ENCODE results near the gene SIPA1.

The SIPA1 gene, protein sequence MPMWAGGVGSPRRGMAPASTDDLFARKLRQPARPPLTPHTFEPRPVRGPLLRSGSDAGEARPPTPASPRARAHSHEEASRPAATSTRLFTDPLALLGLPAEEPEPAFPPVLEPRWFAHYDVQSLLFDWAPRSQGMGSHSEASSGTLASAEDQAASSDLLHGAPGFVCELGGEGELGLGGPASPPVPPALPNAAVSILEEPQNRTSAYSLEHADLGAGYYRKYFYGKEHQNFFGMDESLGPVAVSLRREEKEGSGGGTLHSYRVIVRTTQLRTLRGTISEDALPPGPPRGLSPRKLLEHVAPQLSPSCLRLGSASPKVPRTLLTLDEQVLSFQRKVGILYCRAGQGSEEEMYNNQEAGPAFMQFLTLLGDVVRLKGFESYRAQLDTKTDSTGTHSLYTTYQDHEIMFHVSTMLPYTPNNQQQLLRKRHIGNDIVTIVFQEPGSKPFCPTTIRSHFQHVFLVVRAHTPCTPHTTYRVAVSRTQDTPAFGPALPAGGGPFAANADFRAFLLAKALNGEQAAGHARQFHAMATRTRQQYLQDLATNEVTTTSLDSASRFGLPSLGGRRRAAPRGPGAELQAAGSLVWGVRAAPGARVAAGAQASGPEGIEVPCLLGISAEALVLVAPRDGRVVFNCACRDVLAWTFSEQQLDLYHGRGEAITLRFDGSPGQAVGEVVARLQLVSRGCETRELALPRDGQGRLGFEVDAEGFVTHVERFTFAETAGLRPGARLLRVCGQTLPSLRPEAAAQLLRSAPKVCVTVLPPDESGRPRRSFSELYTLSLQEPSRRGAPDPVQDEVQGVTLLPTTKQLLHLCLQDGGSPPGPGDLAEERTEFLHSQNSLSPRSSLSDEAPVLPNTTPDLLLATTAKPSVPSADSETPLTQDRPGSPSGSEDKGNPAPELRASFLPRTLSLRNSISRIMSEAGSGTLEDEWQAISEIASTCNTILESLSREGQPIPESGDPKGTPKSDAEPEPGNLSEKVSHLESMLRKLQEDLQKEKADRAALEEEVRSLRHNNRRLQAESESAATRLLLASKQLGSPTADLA

DNA sequence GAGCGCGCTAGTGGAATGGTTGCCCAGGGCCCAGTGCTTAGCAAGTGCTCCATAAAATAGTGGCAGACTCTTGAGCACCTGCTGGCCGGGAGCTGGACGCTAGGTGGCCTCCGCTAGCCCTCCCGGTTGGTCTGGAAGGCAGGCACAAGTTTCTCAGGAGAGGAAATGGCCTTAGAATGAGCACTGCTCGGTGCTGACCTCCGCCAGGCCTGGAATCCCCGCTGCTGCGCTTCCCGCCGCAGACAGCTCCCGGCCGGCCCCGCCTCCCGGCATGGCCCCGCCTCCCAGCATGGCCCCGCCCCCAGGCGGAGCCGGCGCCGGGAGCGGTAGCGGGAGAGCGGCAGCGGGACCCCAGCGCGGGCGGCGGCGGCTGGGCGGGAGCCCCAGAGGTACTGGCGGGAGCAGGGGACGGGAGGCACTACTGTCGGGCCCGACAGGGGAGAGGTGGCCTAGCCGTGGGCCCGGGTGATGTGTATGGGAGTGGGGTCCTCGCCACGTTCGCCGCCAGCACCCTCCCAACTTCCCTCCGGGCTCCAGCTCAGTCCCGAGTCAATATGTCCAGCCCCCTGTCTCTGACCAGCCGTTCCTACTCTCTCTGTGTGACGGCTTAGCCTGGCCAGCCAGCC, at the start of gene SIPA1:
Gene SIPA1, plus strand, starts transcription at position 308 of the 626 bp plus-strand sequence. CDS start 2,821 bp downstream, outside the sequence.
- DNase-seq = peak; percentile 74

DNA sequence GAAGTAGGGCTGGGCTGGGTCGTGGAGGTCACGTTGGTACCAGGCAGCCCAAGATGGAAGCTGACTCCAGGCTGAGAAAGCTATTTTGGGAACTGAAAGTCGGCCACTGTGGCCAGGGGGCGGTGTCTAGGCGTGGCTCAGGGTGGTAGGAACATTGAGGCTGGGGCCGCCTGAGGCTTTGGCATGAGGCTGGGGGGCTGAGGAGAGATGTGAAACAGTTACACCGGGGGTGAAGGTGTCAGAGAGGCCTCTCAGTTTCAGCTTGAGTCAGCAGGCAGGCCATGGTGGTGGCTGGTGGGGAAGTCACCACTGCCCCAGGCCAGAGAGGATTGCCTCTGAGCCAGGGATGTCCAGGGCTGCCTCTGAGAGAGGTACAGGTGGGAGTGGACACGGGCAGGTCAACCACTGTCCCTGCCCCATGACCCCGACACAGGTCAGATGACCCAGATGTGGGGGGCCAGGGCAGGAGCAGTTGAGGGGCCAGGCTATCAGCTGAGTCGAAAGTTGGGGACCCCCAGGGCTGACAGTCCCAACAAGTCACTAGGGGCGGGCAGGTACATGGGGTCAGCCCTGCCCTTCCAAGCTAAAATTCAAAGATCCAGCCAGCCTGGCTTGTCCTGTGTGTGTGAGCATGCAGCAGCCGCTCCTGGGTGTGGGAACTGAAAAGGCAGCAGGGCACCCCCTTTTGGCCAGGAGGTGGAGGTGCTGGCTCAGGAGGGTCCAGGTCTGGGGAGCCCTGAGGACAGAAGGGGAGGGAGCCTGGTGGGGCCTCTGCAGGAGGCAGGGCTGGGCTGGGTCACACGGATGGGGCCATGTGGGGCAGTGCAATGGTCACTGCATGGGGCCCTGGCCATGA, 49.5 kb upstream of the SIPA1 start:
- peak; percentile 76 for DNase-seq

DNA sequence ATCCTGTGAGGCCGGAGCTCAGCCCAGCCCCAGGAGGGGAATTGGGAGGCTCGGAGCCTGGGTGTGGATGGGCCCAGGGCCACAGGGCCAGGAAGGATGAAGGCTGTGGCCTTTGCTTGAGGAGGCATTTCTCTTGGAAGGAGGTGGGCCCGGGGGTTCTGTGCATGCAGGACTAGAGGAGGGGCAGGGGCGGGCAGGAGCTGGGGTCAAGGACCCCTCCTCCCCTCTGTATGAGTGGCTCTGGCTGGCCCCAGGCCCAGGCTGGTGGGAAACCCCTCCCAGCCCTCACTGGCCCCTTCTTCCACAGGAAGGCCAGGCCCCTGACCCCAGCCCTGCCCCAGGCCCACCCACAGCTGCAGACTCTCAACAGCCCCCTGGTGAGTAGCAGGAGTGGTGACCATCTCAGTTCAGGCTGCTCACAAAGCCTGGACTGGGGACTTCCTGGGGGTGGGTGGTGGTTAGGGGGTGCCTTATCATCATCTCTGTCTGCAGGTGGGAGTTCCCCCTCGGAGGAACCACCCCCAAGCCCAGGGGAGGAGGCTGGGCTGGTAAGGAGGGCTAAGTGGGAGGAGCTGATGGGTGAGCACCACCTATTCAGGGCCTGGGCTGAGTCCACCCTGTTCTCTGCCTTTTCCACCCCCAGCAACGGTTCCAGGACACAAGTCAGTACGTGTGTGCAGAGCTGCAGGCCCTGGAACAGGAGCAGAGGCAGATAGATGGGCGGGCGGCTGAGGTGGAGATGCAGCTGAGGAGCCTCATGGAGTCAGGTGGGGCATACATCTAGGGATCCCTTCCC, 48.3 kb upstream of the SIPA1 start:
- DNase-seq = no peak

DNA sequence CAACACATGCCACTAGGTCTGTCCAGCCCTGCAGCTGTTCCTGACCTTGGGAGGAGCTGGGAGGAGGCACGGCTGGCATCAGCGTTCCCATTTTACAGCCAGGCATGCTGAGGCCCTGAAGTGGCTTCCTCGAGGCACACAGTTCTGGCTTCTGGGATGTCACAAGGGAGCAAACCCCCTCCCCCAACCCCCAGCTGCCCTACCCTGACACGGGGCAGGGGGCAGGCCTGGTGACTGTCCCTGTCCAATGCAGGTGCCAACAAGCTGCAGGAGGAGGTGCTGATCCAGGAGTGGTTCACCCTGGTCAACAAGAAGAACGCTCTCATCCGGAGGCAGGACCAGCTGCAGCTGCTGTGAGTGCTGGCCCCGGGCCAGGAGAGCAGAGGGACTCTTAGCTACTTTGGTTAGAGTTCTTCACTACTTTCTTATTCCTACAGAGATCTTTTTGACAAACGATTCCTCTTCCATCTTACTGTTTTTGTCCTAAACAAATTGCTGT, 47.6 kb upstream of the SIPA1 start:
- DNase-seq = no peak

DNA sequence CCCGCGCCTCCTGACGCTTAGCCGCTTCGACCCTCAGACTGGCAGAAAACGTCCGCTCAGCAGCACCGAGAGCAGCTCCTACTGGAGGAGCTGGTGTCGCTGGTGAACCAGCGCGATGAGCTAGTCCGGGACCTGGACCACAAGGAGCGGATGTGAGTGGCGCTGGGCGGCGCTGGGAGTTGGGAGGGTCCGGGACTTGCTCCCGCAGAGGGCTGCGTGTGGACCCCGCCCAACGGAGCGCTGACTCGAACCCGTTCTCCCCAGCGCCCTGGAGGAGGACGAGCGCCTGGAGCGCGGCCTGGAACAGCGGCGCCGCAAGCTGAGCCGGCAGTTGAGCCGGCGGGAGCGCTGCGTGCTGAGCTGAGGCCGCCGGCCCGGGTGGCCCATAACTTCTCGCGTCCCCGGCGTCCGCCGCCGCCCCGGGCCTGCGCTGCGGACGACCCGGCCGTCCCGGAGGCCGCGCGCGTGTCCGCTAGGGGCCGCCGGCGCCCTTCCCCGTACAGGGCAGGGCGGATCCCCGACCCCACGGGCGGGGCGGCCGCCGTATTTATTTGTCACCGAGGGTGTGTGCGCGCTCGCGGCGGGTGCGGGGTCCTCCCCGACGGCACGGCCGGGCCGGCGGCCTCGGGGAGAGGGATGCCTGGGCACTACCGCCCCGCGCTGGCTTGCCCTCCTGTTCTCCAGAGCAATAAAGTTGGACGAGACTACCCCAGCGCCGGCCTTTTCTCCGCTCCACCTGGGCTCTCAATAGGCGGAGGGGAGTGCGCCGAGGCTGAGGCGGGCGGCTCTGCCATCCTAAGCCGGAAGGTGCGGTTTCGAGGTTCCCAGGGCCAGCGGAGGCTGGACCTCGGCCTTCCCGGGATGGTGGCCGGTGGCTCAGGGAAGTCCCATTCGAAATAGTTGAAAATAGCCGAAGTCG, 45.7 kb upstream of the SIPA1 start:
- DNase-seq = no peak

DNA sequence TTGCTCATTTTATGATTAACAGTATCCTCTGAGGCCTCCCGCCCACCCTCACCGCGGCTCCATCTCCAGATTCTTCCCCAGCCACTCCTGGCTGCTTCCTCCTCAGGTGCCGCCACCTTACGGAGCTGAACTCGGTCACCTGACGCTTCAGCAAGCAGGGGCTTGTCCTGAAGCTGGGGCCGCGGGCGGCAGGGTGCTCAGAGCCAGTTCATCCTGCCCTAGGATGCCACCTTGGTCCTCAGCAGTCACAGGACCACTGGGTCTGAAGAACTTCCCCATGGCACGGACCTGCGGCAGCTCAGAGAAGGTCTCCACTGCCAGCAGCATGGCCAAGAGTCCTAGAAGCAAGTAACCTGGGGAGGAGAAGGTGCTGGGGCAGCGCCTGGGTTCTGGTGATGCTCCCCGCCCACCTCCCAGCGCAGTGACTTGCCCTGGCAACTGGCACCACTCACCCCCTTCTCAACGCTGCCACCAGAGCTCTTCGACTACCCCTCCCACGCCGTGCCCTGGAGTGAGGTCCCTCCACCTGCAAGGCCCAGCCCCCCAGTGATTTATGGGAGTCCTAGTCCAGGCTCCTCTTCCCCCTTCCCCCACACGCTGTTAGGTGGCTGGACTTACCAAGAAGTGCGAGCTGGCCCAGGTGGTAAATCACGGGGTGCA, 44.9 kb upstream of the SIPA1 start:
- DNase-seq = no peak

DNA sequence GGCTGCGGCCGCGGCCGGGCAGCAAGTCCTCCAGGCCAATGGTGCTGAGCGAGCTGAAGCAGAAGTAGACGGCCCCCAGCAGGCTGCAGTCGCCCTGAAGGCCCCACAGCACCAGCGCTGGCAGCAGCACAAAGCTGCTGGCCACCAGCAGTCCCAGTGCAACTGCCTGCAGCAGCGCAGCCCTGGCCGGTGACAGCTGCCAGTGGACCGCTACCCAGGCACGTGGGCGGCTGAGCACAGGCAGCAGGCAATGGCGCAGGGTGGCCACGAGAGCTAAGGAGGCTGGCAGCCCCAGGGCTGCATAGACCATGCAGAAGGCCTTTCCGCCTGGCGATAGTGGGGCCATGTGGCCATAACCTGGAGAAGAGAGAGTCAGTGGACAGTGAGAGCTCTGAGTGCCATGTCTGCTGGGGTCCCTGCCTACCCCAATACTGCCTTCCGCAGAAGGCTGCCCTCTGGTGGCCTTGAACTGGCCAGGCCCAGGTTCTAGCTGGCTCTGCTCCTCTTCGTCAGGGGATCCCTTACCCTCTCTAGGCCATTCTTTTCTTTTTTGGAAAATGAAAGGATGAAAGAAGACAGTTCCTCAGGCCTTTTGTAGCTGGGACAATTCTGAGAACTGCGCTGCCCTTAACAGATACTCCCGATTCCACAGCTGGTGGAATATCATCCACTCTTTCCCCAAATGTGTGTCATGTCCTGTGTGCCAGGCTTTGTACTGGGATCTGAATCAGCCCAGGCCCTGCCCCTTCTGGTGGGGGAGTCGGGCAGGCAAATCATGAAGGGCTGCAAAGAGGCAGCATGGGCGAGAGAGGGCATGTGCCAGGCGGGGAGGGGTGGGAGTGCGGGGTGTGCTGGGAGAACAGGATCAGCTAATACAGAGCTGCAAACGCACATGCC, 44.1 kb upstream of the SIPA1 start:
- peak; percentile 49 for DNase-seq

DNA sequence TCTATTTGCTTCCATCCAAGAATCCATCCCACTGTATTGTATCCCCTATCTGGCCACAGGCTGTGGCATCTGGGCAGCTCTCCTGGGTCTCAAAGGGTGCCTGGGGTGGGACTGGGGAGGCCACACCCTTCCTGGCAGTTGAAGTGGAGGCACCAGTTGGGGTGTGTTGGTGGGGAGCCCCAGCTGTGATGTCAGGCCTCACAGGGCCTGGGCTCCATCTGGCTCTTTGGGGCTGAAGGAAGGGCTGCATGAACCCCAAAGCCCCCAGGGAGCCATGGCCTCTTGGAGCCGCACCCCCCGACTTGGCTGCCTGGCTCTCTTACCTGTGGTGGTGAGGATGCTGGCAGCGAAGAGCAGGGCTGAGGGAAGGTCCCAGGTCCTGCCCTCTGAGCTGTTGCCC, 42.8 kb upstream of the SIPA1 start:
- DNase-seq = no peak

DNA sequence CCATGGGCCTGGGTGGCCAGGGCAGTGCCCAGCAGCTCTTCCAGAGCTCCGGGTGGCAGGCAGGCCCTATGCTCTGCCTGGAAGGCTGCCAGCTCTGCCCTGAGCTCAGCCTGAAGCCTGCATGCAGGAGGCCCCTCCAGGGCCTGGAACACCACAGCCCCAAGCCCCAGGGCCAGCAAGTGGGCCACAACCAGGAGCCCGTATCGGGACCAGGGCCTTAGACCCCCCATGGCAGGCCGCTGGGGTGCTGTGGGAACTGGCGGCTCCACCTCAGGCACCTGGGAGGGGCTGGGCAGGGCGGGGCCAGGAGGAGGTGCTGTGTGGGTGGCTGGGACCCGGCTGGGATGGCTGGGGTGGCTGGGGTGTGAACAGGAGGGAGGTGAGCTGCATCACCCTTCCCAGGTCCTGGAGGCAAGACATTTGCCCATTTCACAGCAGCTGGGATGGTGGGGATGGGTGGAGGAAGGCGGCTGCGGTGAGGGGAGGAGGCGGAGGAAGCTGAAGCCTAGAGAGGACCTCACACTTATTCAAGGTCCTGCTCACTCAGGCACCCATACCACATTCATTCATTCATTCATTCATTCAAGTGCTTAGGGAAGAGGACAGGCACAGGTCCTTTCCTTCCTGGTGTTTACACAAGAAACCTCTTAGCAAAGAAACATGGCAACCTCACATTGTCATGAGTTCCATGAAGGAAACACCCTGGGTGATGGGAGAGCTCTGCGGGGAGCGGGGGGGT, 42.2 kb upstream of the SIPA1 start, which contains the start of gene KCNK7:
Gene KCNK7, minus strand, starts transcription at position 258 of the 739 bp plus-strand sequence. Its CDS starts 28 bp downstream, at position 230.
- no peak for DNase-seq

DNA sequence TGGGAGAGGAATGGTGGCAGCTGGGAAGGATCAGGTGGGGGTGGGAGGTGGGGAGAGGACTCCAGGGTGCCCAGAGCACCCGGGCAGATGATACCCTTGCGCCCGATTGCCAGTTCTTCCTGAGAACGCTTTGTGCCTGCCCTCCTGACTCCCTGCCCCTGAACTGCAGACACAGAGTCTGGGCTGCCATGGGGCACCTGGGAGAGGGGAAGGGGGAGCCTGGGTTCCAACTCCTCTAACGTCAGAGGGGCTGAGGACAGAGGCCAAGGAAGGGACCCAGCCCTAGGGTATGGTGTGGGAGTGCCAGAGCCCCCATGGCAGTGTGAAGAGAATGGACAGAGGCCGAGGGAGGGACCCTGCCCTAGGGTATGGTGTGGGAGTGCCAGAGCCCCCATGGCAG, 41.4 kb upstream of the SIPA1 start:
- DNase-seq = no peak

DNA sequence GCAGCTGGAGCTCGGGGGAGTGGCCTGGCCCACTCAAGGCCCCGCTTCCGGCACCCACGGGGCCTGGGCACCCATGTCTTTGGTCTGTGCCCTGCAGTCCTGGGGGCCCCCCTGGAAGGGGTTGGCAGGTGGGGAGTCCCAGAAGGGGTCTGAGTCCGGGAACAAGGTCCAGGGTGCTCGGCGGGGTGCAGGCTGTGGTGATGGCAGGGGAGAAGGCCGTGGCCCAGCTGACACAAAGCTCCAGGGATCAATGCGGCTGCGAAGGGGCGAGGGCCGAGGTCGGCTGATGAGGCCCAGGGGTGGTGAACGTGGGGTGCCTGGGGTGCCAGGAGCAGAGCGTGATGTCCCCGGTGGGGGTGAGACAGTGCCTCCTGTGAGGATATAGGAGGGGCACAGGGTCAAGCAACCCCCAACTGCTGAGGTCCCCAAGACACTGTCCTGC, 39.6 kb upstream of the SIPA1 start:
- DNase-seq = no peak

DNA sequence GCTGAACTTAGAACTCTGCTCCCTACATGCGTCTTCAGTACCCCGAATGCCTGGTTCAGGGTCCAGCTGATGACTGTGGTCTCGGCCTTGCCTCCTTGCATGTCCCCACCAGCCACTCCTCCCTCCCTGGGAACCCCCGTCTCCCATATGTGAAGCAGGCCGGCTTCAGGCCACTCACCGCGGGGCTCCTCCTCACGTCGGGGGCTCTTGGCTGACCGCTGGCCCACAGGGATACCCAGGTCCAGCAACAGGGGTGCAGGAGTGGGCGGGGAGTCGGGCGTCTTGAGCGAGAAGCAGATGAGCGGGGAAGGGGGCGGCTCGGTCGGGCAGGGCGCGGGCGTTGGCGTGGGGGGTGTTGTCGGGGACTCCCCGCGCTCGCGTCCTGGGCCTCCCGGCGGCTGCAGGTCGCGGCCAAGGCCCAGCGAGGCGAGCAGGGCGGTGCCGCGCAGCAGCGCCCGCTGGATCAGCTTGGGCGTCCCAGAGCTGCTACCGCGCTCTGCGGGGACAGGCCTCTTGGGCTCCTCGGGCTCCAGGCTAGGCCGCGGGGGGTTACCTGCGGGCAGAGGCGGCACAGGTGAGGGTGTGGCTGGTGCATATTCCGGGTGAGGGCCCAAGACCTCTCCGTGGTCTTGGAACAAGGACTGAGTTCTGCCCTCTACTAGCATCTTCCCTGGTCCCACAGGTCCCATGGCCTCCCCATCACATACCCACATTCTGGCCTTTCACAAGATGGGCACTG, 38.5 kb upstream of the SIPA1 start:
- DNase-seq = no peak

DNA sequence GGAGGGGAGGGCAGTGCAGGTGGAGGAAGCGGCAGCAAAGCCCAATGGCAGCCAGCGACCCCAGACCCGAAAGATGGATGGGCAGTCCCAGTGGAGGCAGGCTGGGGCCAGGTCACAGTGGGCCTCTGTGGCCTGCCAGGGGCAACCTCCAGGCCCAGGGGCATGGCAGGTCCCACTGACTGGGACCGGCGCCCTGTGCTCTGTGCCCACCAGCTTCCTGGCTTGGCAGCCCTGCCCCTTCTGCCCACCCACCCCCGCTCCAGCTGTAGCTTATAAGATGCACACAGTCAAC, 38.0 kb upstream of the SIPA1 start:
- no peak for DNase-seq

DNA sequence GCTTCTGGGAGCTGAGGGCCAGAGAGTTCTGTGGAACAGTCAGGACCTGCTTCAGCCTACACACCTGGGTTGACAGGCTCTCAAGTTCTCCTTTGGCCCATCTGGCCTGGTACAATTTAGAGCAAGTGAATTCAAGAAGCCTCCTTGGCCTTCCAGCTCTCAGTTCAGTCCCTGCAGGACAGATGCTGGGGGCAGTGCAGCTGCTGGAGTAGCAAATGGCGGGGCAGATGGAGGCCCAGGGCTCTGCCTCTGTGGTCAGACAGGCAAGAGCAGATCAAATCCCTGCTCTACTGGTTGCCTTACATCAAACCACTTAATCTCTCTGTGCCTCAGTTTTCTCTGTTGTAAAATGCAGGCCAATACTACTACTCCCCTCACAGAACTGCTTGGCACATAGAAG, 33.6 kb upstream of the SIPA1 start:
- DNase-seq = no peak

DNA sequence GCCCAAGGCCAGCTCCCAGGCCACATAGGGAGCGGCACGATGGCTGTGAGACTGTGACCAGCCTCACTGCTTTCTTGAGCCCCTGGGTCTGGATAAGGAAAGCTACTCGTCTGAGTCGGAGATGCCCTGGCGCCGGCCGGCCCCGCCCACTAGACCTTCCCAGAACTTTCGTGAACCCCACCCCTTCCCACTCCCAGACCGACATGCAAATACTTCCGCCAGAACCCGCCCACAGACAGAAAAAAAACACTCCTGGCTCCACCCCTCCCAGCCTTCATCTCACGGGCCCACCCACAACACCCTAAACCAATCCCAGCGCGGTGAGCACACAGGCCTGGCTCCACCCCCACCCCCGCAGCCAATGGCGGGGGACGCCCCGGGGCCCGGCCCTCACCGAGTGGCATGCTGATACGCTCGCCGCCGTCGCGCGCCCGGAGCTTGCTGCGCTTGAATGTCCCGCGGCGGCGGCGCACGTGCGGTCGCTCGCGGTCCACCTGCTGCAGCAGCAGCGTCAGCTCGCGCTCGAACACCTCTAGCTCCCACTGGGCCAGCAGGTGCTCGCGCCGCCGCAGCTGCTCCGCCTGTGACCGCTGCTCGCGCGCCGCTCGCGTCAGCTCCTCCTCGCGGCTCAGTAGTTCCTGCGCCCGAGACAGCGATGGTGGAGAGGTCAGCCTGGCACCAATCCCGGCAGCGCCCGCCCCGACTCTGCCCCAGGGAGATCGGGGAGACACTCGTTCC, 30.9 kb upstream of the SIPA1 start:
- DNase-seq = no peak
